Ramos (cell line): ENCODE measurements around the gene LIX1.

Experiments used
- in situ Hi-C: fragments of 300-500 bp; cut with MboI; formaldehyde crosslinking; loops from one replicate; pipeline ENCODE4 v1.14.3; 2022; ENCODE audit warnings: low sequenced_read_pairs; ENCODE audit not compliant: unreplicated experiment

Gene LIX1

GRCh38 chr5:97042996-97043395, 99.4 kb downstream of the LIX1 start:
- in situ Hi-C loops, result no loop called here
